K562 (cell line): Measurements from ENCODE around the gene PTGES3. TPM values are rescaled to one million over a fixed set of nuclear protein-coding genes. Genes with fewer than 3 reads are reported as not detected.

Source experiments
- ARNT ChIP-seq, 2 experiments: fragments of 450-650 bp; IDR thresholded peaks; 2 replicates each; pipeline ENCODE4 v1.6.1; 2016; ENCODE audit warnings: mild to moderate bottlenecking in 1 of 2
- BDP1 ChIP-seq: IDR thresholded peaks from 3 replicates; pipeline ENCODE4 v1.6.1; 2011; ENCODE audit not compliant: insufficient read length, insufficient read depth
- EWSR1 ChIP-seq: fragments of 450-650 bp; IDR thresholded peaks from 2 replicates; pipeline ENCODE4 v1.6.1; 2018; ENCODE audit warnings: borderline replicate concordance, mild to moderate bottlenecking, low read depth, moderate library complexity; ENCODE audit not compliant: partially characterized antibody
- FOXK2 ChIP-seq, 2 experiments: fragments of 450-650 bp; IDR thresholded peaks in 1 of 2; conservative IDR thresholded peaks in 1 of 2; 2 replicates each; pipeline ENCODE4 v1.6.1; 2016; ENCODE audit warnings: low read depth in 2 of 2, mild to moderate bottlenecking in 1 of 2
- GABPB2 ChIP-seq: fragments of 250-450 bp; sonication (Bioruptor Pico); conservative IDR thresholded peaks from 2 replicates; pipeline ENCODE4 v1.5.1; 2021; ENCODE audit warnings: mild to moderate bottlenecking
- GATA2 ChIP-seq: sonication (generic); formaldehyde crosslinking; IDR thresholded peaks from 2 replicates; pipeline ENCODE4 v1.4.0; 2020; ENCODE audit warnings: mild to moderate bottlenecking, missing genetic modification reagents
- HDAC1 ChIP-seq, 2 experiments: fragments of 450-650 bp; IDR thresholded peaks; 2 replicates each; pipeline ENCODE4 v1.6.1; 2016 to 2017; ENCODE audit warnings: inconsistent platforms in 1 of 2, mild to moderate bottlenecking in 1 of 2, moderate library complexity in 1 of 2
- HDGF ChIP-seq: fragments of 450-650 bp; IDR thresholded peaks from 2 replicates; pipeline ENCODE4 v1.6.1; 2016
- HMG20B ChIP-seq: fragments of 250-450 bp; sonication (Bioruptor Pico); IDR thresholded peaks from 2 replicates; pipeline ENCODE4 v1.5.0; 2021; ENCODE audit warnings: mild to moderate bottlenecking
- HNRNPLL ChIP-seq: fragments of 200-400 bp; formaldehyde crosslinking; IDR thresholded peaks from 2 replicates; pipeline ENCODE4 v1.6.1; 2017; ENCODE audit warnings: low read length, low read depth, mild to moderate bottlenecking; ENCODE audit not compliant: poor library complexity, severe bottlenecking
- JUN ChIP-seq, 2 experiments: sonication (generic) in 1 of 2; formaldehyde crosslinking in 1 of 2; IDR thresholded peaks; 2 replicates each; pipeline versions ENCODE4 v1.6.1 to v1.8.0; 2012 to 2022; ENCODE audit warnings: borderline replicate concordance in 2 of 2, mild to moderate bottlenecking in 2 of 2, improper control_type of control experiment in 1 of 2, low read depth in 1 of 2, low read length in 1 of 2, missing genetic modification reagents in 1 of 2
- MTA1 ChIP-seq: fragments of 450-650 bp; IDR thresholded peaks from 2 replicates; pipeline ENCODE4 v1.6.1; 2017; ENCODE audit warnings: borderline replicate concordance
- NONO ChIP-seq, 2 experiments: fragments of 200-400 bp in 1 of 2; fragments of 450-650 bp in 1 of 2; formaldehyde crosslinking in 1 of 2; IDR thresholded peaks; 2 replicates each; pipeline ENCODE4 v1.6.1; 2017; ENCODE audit warnings: low read depth in 2 of 2, mild to moderate bottlenecking in 2 of 2, moderate library complexity in 2 of 2, low read length in 1 of 2
- PHB ChIP-seq: fragments of 250-450 bp; sonication (Bioruptor Pico); IDR thresholded peaks from 2 replicates; pipeline ENCODE4 v1.5.0; 2021
- PTTG1 ChIP-seq: fragments of 450-650 bp; IDR thresholded peaks from 2 replicates; pipeline ENCODE4 v1.6.1; 2016; ENCODE audit warnings: low read depth, mild to moderate bottlenecking, missing genetic modification characterization, missing compliant biosample characterization
- RFX7 ChIP-seq: fragments of 250-450 bp; sonication (Bioruptor Pico); IDR thresholded peaks from 2 replicates; pipeline ENCODE4 v1.5.1; 2021; ENCODE audit warnings: mild to moderate bottlenecking
- SETDB1 ChIP-seq: IDR thresholded peaks from one replicate; pipeline ENCODE4 v1.6.1; 2012; ENCODE audit warnings: low read length, control low read depth, inconsistent platforms
- SRSF1 ChIP-seq: fragments of 200-400 bp; formaldehyde crosslinking; IDR thresholded peaks from 2 replicates; pipeline ENCODE4 v1.6.1; 2017; ENCODE audit warnings: mild to moderate bottlenecking, low read depth, low read length, moderate library complexity
- STAG1 ChIP-seq: sonication (generic); formaldehyde crosslinking; IDR thresholded peaks from 2 replicates; pipeline ENCODE4 v1.5.0; 2020; ENCODE audit warnings: missing genetic modification reagents, borderline replicate concordance
- TFAM ChIP-seq: fragments of 250-450 bp; sonication (Bioruptor Pico); conservative IDR thresholded peaks from 2 replicates; pipeline ENCODE4 v1.5.0; 2021; ENCODE audit warnings: mild to moderate bottlenecking, moderate library complexity
- U2AF2 ChIP-seq: fragments of 200-400 bp; formaldehyde crosslinking; optimal IDR thresholded peaks from 2 replicates; pipeline ENCODE3; 2017; ENCODE audit warnings: low read depth, mild to moderate bottlenecking, low read length
- ZNF274 ChIP-seq: IDR thresholded peaks from 2 replicates; pipeline ENCODE4 v1.6.1; 2011; ENCODE audit warnings: low read depth, mild to moderate bottlenecking, low read length, moderate library complexity, borderline replicate concordance
- ZNF41 ChIP-seq: fragments of 250-450 bp; sonication (Bioruptor Pico); conservative IDR thresholded peaks from 2 replicates; pipeline ENCODE4 v1.4.0; 2020; ENCODE audit warnings: mild to moderate bottlenecking
- ZNF445 ChIP-seq: fragments of 250-450 bp; sonication (Bioruptor Pico); IDR thresholded peaks from 2 replicates; pipeline ENCODE4 v1.4.0; 2020; ENCODE audit warnings: low read depth, mild to moderate bottlenecking, moderate library complexity
- ZNF668 ChIP-seq: fragments of 250-450 bp; sonication (Bioruptor Pico); IDR thresholded peaks from 2 replicates; pipeline ENCODE4 v1.8.0; 2022; ENCODE audit warnings: mild to moderate bottlenecking, inconsistent platforms
- ZNF764 ChIP-seq: fragments of 250-450 bp; sonication (Bioruptor Pico); IDR thresholded peaks from 2 replicates; pipeline ENCODE4 v1.4.0; 2020; ENCODE audit warnings: low read depth, mild to moderate bottlenecking, moderate library complexity
- polyA plus RNA-seq, 8 experiments: library from polyadenylated mRNA; depleted of rRNA in 4 of 8; stranded (reverse) in 5 of 8; unstranded in 3 of 8; fragments of >200 nt; fragmentation: Nextera tagmentation in 2 of 8; fragmentation: Illumina TruSeq in 1 of 8; extraction: Ambion mirVana in 2 of 8; extraction: Trizol in 1 of 8; gene quantifications; 2 replicates each; pipeline versions ENCODE4 v1.2.1 to v1.2.3, GENCODE V29; 2011 to 2014; ENCODE audit warnings: inconsistent platforms in 1 of 8, missing spikeins in 1 of 8
- total RNA-seq, 7 experiments: library from RNA; depleted of rRNA in 6 of 7; stranded (reverse); fragments of >200 nt in 6 of 7; fragmentation: Illumina TruSeq in 2 of 7; extraction: Trizol in 2 of 7; gene quantifications; 2 replicates each; pipeline versions ENCODE4 v1.2.1 to v1.2.3, GENCODE V29; 2011 to 2021; ENCODE audit warnings: low replicate concordance in 1 of 7
- TF ChIP-seq, protein P1 (sequence below): fragments of 450-650 bp; IDR thresholded peaks from 2 replicates; pipeline ENCODE4 v1.6.1; 2016; ENCODE audit warnings: borderline replicate concordance
- TF ChIP-seq, protein P2 (sequence below): fragments of 450-650 bp; formaldehyde crosslinking; IDR thresholded peaks from 2 replicates; pipeline ENCODE4 v1.4.0; 2022; ENCODE audit warnings: mild to moderate bottlenecking, moderate library complexity

PTGES3 gene
- total and polyA plus RNA-seq, 9 of the 15 experiments (the other 6 are each of a cell fraction or from before 2014, with no cell fraction given) = 163 to 501 (median 213) TPM

DNA sequence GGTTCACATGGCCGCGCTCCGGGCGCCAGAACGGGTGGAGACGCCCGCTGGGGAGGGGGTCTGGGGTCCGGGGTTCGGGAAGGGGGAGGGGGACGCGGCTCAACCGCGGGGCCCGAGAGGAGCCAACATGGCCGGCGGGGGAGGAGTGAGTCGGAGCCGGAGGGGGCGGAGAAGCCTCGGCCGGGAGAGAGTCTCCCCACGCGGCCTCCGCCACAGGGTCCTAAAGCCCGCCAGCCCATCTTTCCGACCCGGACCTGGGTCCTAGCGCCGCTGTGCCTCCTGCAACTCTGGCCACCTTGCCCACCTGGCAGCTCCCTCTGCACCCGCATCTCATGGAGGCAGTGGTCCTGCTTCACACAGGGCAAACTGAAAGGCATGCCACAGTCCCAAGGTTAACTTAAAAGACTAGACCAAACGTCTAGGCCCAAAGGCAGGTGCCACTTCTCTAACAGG is 57.9 kb downstream of the PTGES3 start, which contains the start of gene BAZ2A (continued):
- TF ChIP-seq, protein P1, sequence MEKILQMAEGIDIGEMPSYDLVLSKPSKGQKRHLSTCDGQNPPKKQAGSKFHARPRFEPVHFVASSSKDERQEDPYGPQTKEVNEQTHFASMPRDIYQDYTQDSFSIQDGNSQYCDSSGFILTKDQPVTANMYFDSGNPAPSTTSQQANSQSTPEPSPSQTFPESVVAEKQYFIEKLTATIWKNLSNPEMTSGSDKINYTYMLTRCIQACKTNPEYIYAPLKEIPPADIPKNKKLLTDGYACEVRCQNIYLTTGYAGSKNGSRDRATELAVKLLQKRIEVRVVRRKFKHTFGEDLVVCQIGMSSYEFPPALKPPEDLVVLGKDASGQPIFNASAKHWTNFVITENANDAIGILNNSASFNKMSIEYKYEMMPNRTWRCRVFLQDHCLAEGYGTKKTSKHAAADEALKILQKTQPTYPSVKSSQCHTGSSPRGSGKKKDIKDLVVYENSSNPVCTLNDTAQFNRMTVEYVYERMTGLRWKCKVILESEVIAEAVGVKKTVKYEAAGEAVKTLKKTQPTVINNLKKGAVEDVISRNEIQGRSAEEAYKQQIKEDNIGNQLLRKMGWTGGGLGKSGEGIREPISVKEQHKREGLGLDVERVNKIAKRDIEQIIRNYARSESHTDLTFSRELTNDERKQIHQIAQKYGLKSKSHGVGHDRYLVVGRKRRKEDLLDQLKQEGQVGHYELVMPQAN = no peak
- TF ChIP-seq RFX7 (CRISPR knock-in tag) (no peak), EWSR1 (no peak), STAG1 (CRISPR knock-in tag) (no peak), HDAC1 (IDR thresholded peaks at IDR 0.05) (peak in 1 of 2 experiments; percentile 66; a peak in 1 of 4 replicates), MTA1 (0 out of 2 replicates have a peak, but pooled peaks have one; percentile 31), ZNF445 (CRISPR knock-in tag) (no peak), GATA2 (CRISPR knock-in tag) (no peak), TFAM (CRISPR knock-in tag) (no peak), BDP1 (no peak), HMG20B (no peak), NONO (IDR thresholded peaks at IDR 0.05; ENCODE audit: low read depth in 2 of 2, low read length in 1 of 2) (peak in 1 of 2 experiments; percentile 67; a peak in 1 of 4 replicates), U2AF2 (no peak), ARNT (IDR thresholded peaks at IDR 0.05) (no peak), FOXK2 (conservative IDR thresholded peaks at IDR 0.05 in 1 of 2, IDR thresholded peaks at IDR 0.05 in 1 of 2; ENCODE audit: low read depth in 2 of 2) (peak in 1 of 2 experiments; percentile 37; a peak in 1 of 4 replicates), SRSF1 (no peak), PTTG1 (tag) (no peak), JUN (IDR thresholded peaks at IDR 0.05; ENCODE audit: borderline replicate concordance, low read depth, low read length) (peak; percentile 64; the same call in 1 of the 2 replicates), JUN (CRISPR knock-in tag; IDR thresholded peaks at IDR 0.05; ENCODE audit: borderline replicate concordance) (no peak), ZNF274 (no peak), PHB (CRISPR knock-in tag) (no peak), SETDB1 (no peak), ZNF764 (no peak), GABPB2 (CRISPR knock-in tag) (no peak), ZNF41 (CRISPR knock-in tag) (no peak), HDGF (no peak), ZNF668 (CRISPR knock-in tag) (no peak), HNRNPLL (no peak)
- TF ChIP-seq, protein P2, sequence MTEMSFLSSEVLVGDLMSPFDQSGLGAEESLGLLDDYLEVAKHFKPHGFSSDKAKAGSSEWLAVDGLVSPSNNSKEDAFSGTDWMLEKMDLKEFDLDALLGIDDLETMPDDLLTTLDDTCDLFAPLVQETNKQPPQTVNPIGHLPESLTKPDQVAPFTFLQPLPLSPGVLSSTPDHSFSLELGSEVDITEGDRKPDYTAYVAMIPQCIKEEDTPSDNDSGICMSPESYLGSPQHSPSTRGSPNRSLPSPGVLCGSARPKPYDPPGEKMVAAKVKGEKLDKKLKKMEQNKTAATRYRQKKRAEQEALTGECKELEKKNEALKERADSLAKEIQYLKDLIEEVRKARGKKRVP (CRISPR knock-in tag) = no peak
